Right hindlimb (tissue), 1 donor: Measurements from ENCODE around the gene WWOX.

Experiments used
- DNase-seq: peaks from one replicate; pipeline ENCODE4 v3.0.0-alpha.2; 2018

Gene WWOX

DNA sequence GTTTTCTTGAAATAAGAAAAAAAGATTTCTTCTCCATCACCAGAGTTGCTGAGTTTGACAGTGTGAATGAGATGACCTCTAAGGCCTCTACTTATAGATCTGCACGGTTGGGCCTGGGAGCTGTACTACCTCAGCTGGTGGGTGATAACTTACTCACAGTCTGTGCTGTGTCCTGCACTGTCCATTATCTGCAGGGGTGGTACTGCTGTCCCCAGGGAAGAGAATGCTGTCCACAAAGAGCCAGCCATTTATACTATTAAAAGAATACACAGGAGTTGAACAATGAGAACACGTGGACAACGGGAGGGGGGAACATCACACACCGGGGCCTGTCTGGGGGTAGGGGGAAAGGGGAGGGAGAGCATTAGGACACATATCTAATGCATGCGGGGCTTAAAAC lies 655.3 kb downstream of the WWOX start:
- no peak for DNase-seq

DNA sequence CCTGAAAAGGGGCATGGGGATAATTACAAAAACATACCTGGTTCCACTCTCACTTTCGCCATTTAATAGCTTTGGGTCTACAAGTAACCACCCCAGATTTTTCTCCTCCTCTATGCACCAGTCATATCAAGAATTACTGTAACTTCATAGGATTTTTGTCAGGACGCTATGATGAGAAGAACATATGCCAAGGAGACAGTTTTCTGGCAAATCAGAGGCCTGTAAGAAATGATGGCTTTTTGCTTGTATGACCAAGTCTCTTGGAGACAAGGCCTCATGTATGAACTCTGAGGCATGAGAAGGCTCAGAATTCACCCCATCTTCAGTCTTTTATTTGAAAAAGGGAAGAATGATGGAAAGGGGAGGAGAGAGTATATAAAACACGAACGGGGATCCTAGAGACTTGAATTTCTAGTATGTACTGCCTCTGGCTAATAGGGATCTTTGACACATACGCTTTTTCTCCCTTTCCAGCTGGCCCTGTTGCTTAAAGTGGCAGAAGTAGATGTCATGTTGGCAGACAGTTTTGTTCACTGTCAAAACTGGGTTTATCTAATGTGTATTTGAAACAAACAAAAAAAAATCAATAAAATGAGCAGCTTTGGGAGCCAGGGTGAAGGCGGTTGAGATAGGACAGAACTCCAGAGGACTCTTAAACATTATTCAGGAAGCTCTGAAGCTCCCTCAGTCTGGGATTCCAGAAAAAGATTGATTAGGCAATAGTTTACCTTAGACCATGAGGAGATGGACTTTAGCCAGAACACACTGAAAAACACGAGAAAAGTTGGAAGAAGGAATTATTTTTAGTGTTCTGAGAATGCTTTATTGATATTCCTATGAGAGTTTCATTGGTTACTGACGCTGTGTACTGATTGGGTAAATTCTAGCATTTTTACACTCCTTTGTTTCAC lies 656.6 kb downstream of the WWOX start:
- no peak for DNase-seq

DNA sequence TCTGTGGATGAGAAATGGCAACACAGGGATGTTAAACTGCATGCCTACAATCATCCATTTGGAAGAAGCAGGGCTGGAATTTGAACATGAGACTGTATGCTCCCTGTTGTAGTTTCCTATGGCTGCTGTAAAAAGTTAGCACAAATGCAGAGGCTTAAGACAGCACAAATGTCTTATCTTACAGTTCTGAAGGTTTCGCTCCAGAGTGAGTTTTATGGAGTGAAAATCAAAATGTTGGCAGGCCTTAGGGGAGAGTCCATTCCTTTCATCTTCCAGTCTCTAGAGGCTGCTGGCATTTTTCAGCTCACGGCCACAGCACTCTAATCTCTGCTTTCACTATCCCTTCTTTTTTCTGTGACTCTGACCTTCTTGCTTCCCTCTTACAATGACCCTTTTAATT lies 660.1 kb downstream of the WWOX start:
- DNase-seq = no peak

DNA sequence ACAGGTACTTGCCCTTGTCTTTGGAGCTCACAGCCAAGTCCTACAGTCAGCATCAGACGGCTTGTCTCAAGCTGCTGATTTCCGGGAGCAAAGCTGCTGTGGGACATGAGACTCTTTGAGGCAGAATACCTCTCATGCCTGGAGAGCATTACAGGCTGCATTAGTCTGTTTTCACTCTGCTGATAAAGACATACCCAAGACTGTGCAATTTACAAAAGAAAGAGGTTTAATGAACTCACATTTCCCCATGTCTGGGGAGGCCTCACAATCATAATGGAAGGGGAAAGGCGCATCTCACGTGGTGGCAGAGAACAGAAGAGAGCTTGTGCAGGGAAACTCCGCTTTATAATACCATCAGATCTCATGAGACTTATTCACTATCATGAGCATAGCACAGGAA lies 661.2 kb downstream of the WWOX start:
- DNase-seq = no peak

DNA sequence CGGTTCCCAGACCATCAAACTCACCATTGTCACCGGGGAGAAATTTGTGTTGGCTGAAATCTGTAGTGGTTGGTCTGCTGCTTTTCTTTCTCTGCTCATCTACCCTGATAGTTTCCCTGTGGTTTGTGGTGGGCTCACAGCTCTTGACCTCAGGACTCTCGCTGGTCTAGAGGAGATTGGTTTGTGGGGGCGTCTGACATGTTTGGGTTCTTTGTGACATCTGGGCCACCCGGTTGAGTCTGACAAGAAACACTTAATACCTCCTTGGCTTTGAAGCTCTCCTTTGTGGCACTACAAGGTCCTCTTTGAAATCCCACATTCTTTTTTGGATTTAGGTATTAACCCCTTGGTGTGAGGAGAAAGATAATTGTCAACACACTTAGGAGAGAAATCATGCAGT lies 662.0 kb downstream of the WWOX start:
- no peak for DNase-seq

DNA sequence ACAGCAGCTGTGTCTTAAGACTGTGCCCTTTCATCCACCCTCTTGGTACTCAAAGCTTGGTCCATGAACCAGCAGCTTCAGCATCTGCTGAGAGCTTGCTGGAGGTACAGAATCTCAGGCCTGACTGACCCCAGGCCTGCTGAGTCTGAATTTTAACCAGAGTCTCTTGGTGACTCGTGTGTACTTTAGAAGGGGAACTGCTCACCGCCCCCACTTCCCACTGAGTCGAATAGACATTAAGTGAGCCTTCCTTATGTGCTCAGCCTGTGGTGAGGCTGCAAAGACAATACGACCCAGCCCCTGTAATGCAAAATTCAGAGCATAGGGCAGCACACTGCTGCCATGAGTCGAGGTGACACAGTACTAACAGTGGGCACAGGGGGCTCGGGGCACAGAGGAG lies 662.8 kb downstream of the WWOX start:
- no peak for DNase-seq

DNA sequence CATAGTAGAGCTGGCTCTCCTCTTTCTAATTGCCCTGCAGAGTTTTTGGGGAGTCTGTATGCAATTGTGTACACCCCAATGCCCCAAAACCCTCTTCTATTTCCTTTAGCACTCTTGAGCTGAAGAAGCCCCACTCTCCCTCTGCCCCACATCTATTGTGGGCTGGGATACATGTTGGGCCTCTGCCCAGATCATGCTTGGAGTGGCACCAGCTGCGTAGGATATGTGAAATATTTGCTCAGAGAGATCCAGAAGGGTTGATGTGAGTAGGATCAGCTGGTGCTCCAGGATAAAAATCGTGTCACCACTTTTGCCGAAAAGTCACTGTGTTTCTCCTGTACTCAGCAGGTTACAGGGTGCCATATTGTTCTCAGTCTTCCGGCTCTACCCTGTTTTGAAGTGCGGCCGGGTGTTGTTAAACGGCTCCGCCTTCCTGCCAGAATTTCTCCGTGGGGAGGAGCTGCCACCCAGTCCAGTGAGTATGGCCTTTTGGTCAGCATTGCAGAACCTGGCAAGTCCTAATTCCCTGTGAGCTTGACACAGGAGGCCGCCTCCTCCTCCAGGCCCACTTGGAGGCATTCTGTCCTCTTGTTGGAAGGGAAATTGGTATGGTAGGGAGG lies 664.5 kb downstream of the WWOX start:
- DNase-seq = peak; percentile 61

DNA sequence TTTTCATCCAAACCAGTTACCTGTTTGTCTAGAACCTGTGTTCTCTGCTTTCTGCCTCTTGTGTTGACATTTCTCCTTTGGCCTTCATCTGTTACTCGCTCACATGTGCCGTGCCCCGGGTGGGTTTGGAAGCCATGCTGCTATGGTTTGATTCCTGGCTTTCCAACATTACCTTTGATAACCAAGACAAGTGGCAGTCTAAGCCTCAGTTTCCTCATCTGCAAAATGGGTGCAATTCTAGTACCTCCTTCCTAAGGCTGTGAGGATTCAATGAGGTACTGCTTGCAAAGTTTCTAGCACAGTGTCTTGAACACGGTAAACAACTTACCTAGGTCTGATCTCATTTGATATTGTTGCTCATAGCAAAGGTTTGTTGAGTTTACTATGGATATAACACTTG lies 665.0 kb downstream of the WWOX start:
- DNase-seq = no peak

DNA sequence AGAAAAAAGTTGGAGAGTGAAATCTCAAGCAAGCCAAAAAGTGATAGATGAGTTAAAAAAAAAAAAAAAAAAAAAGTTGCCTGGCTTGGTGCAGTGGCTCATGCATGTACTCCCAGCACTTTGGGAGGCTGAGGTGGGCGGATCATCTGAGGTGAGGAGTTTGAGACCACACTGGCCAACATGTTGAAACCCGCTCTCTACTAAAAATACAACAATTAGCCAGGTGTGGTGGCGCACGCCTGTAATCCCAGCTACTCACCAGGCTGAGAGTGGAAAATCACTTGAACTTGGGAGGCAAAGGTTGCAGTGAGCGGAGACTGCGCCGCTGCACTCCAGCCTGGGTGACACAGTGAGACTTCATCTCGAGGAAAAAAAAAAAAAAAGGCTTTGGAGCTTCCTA lies 668.8 kb downstream of the WWOX start:
- no peak for DNase-seq

DNA sequence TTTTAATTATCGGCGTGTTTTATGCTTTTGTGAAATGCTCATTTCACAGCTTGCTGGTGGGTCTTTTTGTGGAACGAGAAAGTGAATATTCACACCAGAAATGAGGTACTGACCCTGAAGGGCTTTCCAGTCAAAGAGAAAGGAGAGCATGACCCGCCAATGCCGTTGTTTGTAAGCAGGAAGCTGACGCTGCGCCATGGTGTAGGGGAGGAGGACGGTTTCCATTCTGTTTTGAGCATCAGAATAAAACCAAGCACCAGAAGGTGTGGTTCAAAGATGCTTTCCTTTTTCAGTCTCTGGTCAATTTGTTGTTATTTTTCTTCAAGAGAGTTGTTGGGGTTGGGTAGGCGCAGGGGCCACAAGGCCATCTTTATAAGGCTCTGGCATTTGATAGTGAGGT lies 669.3 kb downstream of the WWOX start:
- no peak for DNase-seq

DNA sequence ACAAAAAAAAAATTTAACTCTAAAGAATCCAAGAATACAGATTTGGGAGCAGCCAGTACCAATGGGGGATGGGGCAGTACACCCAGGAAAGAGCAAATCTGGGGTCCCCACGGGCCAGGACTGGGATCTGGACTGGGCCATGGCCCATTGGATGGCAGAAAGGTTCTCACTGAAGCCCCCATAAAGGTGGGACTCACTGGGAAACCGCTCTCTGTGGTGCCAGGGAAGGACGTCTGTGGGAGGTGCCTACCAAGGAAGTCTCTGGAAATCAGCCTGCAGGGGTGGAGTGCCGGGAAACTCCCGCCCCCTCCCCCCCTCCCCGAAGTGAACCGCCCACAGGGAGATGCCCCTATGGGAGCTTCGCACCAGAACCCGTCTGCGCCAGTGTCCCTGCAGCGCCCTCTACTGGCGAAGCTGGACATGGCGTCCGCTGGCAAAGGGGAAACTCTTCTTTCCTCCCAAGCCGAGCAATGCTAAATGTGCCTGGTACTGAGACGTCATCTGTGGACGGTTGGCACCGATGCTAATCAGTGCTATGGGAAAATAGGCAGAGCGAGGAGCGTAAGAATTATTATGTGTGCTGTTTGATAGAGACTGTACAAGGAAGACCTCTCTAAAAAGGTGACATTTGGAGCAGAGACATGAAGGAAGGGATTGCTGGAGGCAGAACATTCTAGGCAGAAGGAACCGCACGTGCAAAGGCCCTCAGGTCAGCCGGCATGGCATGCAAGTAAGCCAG lies 671.1 kb downstream of the WWOX start:
- DNase-seq = peak; percentile 42

DNA sequence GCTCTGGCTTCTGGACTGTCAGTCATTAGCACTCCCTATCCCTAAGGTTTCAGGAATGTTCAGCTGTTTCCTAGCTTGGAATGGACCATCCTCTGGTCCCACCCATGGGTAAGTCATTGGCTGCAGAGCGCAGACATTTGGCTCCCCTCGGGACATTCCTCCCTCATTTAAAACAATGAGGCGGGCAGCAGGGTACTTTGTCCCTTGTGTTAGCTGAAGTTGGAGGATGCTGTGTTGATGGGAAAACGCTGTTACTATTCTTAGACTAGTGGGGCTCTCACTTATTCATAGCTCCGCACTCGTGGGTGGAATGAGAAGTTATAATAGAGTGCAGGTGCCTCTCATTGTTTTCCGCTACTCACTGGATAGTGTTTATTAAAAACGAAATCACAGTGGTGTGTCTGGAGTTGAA lies 673.8 kb downstream of the WWOX start:
- DNase-seq = peak; percentile 45

DNA sequence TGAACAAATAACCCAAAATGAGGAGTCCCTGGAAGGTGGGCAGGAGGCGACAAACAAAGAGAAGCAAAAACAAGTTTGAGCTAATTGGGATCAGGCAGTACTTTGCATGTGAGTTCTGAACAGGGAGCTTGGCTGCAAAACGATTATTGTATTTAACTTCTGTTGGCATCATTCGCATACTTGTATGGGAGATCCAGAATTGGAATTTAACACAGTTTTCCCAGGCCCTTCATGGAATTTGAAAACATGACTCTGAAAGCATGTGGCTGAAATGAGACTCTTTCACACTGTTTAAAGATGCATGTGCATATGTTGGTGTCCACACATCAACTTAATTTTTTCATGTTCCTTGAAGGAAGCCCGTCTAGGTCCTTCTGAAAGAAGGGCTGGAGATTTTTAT lies 674.3 kb downstream of the WWOX start:
- no peak for DNase-seq

DNA sequence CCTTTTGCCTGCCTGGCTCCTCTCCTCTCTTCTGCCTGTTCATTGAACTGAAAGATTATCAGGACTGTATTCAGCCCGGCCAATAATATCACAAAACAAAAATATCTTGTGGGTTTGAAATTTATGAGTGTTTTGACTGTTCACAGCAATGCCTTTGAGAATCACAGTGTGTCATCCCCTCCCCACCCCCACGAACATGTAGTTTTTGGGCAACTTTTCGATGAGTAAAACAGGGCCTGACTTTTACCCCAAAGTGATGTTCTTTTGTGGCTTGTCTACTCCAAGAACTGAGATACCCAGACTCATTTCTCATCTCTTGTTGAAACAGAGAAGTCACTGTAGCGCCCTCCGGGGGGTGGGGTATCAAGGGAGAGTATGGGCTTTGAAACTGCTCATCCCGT lies 675.7 kb downstream of the WWOX start:
- no peak for DNase-seq

DNA sequence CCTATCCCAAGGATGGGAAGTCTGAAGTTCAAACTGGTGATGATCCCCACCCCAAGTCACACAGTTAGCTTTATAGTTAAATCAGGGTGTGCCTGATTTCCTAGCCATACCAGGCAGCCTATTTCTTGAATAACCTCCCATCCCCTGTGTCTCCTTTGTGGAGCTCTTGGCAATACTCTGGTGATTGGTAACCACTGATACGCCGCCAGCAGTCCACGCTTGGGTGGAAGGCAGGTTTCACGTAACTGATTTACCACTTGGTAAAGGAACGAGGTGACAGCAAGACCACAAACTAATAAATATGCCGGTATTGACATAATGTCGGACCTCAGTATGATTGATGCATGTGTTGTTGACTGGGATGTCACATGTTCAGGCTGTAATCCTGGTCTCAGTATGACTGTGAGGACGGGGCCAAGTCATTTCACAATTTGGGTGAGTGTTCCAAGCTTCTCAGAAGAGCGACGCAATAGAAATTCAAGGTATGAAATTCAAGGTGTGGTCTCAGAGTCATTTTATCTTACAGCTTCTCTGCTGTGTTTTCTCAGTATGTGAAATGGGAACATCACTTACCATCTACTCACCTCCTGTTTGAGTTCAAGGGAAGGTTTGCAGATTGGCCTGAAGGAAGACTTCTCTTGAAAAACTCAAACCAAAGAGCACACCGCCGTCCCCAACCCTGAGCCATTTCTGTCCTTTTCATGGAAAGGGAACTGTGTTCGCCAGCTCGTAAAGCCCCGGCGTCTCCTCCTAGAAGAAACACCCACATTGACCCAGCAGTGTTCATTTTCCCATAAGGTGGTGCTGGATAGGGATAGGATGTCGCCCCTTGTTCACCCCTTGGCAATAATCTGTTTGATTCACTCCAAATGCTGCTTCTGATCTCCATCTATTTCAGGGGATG lies 678.9 kb downstream of the WWOX start:
- DNase-seq = no peak

DNA sequence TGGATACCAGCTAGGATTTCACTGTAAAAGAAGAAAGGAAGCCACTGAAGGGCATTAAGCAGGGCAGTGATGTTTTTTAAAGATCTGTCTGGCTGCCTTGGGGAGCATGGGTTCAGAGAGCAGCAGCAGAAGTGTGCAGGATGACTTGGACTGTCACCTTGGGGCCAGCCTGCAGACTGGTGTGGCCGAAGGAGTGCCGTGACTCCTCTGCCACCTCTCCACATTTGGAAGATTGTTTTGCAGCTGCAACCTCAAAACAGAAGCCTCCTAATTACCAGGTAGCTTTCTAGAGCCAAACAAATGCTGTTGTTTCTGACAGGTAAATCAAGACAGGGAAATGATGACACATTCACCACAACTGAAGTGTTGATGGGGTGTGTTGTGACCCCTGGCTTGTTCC lies 681.4 kb downstream of the WWOX start:
- no peak for DNase-seq

DNA sequence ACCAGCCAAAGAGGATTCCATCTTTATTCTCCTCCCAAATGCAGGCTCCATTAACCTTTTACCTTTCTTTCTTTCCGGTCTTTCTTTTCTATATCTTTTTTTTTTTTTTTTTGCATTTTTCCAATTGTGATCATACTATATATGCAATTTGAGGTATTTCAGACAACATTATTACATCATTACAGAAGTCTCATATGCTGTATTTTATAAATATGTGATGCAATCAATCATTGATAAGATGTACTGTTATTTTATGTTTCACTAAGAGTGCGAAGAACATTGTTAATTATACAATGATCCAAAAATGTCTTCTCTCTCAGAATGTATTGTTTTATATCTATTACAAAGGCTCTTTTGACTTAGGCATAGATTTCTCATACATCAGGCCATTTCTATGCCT lies 683.1 kb downstream of the WWOX start:
- no peak for DNase-seq

DNA sequence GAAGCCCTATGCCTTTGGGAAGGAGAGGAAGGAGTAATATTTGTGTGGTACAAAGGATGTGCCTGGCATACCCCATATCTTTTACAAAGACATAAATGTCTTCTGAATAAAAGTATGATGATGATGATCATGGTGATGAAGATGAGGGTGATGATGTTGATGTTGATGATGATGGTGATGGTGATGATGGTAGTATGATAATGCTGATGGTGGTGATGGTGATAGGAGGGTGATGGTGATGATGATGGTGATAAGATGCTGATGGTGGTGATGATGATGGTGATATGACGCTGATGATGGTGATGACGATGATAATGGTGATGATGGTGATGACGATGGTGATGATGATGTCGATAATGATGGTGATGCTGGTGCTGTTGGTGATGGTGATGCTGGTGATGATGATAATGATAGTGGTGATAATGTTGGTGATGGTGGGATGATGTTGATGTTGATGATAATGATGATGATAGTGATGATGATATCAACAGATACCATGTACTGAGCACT lies 684.2 kb downstream of the WWOX start:
- no peak for DNase-seq

DNA sequence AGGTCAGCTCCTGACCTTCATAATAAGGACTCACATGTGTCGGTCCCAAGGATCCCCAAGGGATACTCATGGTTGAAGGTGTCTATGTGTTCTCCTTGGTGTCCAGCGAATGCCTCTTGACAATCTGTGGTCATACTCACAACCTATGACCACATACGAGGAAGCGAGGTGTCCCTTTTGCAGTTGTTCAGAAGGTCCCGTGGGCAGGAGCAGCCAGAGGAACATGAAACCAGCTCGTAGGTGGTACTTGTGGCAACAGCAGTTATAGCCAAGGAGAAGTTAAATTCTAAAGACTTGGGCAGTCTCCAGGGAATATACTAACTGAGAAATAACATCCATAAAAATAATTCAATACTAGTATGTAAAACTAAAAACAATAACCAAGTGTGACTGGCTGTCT lies 685.3 kb downstream of the WWOX start:
- no peak for DNase-seq

DNA sequence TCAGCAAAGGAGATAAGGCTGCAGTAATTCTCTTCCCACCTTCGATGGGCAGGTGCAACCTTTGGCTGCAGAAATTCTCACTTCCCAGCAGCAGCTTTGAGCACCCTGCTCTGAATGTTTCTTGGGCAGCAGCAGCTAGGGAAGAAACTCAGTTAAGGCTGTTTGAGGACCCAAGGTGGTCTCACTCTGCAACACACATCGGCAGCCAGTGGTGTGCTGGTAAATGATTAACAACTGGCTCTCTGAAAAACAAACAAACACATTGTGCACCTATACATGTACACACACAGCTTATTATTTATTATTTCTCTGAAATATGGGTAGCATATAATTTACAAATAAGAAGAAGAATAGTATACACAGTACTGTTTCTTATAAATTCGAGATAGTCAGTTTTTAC lies 685.8 kb downstream of the WWOX start:
- DNase-seq = no peak

DNA sequence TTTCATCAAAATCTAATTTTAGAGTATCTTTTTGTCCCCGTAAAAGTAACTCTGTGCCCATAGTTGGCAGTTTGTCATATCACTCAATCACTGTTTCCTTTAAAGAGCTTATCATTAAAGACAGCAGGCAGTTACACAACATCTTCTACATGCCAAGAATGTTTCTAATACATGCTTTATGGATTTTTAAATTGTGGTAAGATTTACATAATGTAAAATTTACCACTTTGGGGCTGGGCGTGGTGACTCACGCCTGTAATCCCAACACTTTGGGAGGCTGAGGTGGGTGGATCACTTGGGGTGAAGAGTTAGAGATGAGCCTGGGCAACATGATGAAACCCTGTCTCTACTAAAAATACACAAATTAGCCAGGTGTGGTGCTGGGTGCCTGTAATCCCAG lies 687.2 kb downstream of the WWOX start:
- no peak for DNase-seq

DNA sequence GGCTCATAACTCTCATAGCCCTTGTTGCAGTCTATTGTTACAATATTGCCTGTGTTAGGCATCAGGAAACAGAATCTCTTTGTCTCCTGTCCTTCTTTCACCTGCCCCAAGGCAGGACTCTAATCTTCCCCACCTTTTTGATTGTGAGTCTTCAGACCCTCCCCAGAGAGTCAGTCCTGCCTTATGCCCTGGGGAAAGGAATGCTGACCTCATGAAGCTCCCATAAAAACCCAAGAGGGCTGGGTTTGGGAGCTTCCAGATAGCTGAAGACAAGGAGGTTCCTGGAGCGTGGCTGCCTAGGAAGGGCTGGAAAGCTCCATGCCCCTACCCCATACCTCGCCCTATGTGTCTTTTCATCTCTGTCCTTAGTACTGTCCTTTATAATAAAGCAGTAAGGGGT lies 688.8 kb downstream of the WWOX start:
- no peak for DNase-seq

DNA sequence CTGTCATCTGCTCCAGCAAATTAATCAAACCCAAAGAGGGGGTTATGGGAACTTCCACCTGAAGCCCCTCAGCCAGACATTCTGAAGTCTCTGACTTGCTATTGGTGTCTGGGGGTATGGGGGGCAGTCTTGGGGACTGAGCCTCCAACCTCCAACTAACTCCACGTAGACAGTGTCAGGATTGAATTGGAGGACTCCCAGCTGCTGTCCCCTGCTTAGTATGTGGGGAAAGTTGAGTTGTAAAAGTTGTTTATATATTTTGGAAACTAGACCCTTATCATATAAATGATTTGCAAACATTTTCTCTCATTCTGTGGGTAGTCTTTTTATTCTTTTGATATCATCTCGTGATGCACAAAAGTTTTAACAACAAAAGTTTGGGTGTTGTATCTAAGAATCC lies 689.2 kb downstream of the WWOX start:
- no peak for DNase-seq
